Astrocyte of the spinal cord (primary cell): Measurements from ENCODE around the gene CLN3.

ENCODE experiments used
- DNase-seq: peaks from one replicate; pipeline ENCODE4 v3.0.0; 2011; ENCODE audit warnings: low read depth, low spot score
- H3K4me3 ChIP-seq: 2 replicates; pipeline ENCODE4 v1.5.1; 2011; ENCODE audit warnings: low read depth, mild to moderate bottlenecking, low read length, moderate library complexity
- CTCF ChIP-seq: IDR thresholded peaks from 2 replicates; pipeline ENCODE4 v1.5.1; 2012; ENCODE audit warnings: low read depth, mild to moderate bottlenecking, low read length, inconsistent platforms
- in situ Hi-C: cut with HindIII; loops from 2 replicates; pipeline ENCODE4 v1.10.0; 2017; ENCODE audit warnings: low sequenced_read_pairs

CLN3 gene

GRCh38 chr16:28526201-28527099, 34.6 kb upstream of the CLN3 start:
- no peak for TF ChIP-seq CTCF
- no peak overlapping the region for H3K4me3 ChIP-seq
- in situ Hi-C loops, result no loop called here
- no peak for DNase-seq

GRCh38 chr16:28524681-28525171, 32.9 kb upstream of the CLN3 start:
- no peak overlapping the region for H3K4me3 ChIP-seq
- in situ Hi-C loops, result no loop called here
- TF ChIP-seq CTCF, result no peak
- no peak for DNase-seq

- in situ Hi-C loops, result no loop called here
- no peak overlapping the region for H3K4me3 ChIP-seq
- TF ChIP-seq CTCF, result no peak
- no peak for DNase-seq
Measured at GRCh38 chr16:28522792-28523191, 30.9 kb upstream of the CLN3 start.

GRCh38 chr16:28521436-28521835, 29.6 kb upstream of the CLN3 start:
- TF ChIP-seq CTCF, result no peak
- in situ Hi-C loops, result no loop called here
- DNase-seq, result no peak
- H3K4me3 ChIP-seq, result no peak overlapping the region

- no peak for DNase-seq
- no peak overlapping the region for H3K4me3 ChIP-seq
- TF ChIP-seq CTCF, result no peak
- in situ Hi-C loops, result no loop called here
Measured at GRCh38 chr16:28520672-28521071, 28.8 kb upstream of the CLN3 start.

- in situ Hi-C loops, result no loop called here
- DNase-seq, result no peak
Measured at GRCh38 chr16:28514246-28514645, 22.4 kb upstream of the CLN3 start.

More at GRCh38 chr16:28514246-28514645, 22.4 kb upstream of the CLN3 start:
- TF ChIP-seq CTCF, result no peak
- no peak overlapping the region for H3K4me3 ChIP-seq
